HuH-7 (cell line): ENCODE measurements around the gene NKX3-2.

Source experiments
- DNase-seq: peaks from one replicate; pipeline ENCODE4 v3.0.0; 2011; ENCODE audit warnings: low spot score

NKX3-2 gene

GRCh38 chr4:13504374-13504773, 39.9 kb downstream of the NKX3-2 start:
- no peak for DNase-seq

DNA sequence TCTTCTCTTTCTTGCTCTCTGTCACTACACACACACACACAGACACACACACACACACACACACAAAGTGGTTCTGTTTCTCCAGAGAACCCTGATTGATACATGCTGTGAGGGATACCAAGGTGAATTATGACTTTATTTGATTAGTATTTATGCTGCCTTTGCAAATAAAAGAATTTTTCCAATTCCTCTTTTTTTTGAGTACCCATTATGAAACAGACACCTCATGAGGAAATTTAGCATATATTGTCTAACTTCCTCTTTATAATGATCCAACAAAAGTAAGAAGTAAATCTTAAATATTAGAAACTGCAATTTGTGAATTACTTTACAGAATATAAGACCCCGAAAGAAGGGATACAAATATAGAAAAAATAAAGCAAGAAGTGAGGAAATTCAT, 45.8 kb downstream of the NKX3-2 start:
- no peak for DNase-seq

- no peak for DNase-seq
Measured at GRCh38 chr4:13496605-13497004, 47.7 kb downstream of the NKX3-2 start.

DNA sequence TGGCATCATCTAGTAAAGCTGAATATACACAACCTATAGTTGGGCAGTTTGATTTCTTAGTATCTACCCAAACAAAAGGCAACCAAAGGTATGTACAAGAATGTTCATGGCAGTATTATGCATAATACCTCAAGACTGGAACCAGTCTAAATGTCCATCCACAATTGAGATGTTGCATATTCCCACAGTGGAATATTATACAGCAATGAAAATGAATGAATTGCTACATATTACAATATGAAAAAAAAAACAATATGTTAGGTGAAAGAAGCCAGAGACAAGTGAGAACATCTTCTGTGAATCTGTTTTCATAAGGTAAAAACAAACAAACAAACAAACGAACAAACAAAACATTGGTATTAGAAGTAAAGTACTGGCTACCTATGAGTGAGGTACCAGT, 48.6 kb downstream of the NKX3-2 start:
- no peak for DNase-seq

- DNase-seq, result no peak
Measured at GRCh38 chr4:13493793-13494192, 50.5 kb downstream of the NKX3-2 start.

DNA sequence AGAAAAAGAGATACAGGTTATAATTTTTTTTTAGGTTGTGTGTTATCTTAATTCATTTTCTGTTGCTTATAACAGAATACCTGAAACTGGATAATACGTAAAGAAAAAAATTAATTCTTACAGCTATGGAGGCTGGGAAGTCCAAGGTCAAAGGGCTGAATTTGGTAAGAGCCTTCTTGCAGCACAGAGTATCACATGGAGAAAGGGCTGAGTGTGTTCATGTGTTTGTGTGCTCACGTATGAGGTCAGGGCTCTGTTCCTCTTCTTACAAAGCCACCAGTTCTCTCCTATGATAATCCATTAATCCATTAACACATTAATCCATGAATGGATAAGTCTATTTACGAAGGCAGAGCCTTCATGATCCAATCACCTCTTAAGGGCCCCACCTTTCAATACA, 51.6 kb downstream of the NKX3-2 start:
- no peak for DNase-seq
